Neural cell (in vitro differentiated cells): Measurements from ENCODE around the gene MCC.

Experiments used
- EP300 ChIP-seq: fragments of 450-650 bp; conservative IDR thresholded peaks from 2 replicates; pipeline ENCODE4 v1.6.1; 2014; ENCODE audit warnings: antibody characterized with exemption, mild to moderate bottlenecking, moderate library complexity; ENCODE audit not compliant: poor library complexity, severe bottlenecking
- EZH2 ChIP-seq: fragments of 200-600, 300-800 bp; shearing (Covaris generic), sonication (generic); IDR thresholded peaks from 2 replicates; pipeline ENCODE4 v1.6.1; 2014; ENCODE audit warnings: antibody characterized with exemption, low read length, borderline replicate concordance, mild to moderate bottlenecking; ENCODE audit not compliant: insufficient read depth, poor library complexity, severe bottlenecking
- MXI1 ChIP-seq: fragments of 450-650 bp; conservative IDR thresholded peaks from 2 replicates; pipeline ENCODE4 v1.6.1; 2014; ENCODE audit warnings: antibody characterized with exemption, mild to moderate bottlenecking; ENCODE audit not compliant: poor library complexity, severe bottlenecking
- POLR2AphosphoS5 ChIP-seq: IDR thresholded peaks from 2 replicates; pipeline ENCODE4 v1.6.1; 2012
- RAD21 ChIP-seq: fragments of 450-650 bp; conservative IDR thresholded peaks from 2 replicates; pipeline ENCODE4 v1.6.1; 2014; ENCODE audit warnings: antibody characterized with exemption, mild to moderate bottlenecking, moderate library complexity
- SMC3 ChIP-seq: fragments of 450-650 bp; conservative IDR thresholded peaks from 2 replicates; pipeline ENCODE4 v1.6.1; 2014; ENCODE audit warnings: antibody characterized with exemption, mild to moderate bottlenecking, moderate library complexity; ENCODE audit not compliant: poor library complexity
- TAF1 ChIP-seq: IDR thresholded peaks from 2 replicates; pipeline ENCODE4 v1.6.1; 2012; ENCODE audit warnings: low read depth
- TF ChIP-seq, protein P1 (sequence below): fragments of 450-650 bp; IDR thresholded peaks from 2 replicates; pipeline ENCODE4 v1.5.1; 2014; ENCODE audit warnings: antibody characterized with exemption, mild to moderate bottlenecking, moderate library complexity; ENCODE audit not compliant: poor library complexity, severe bottlenecking
- TF ChIP-seq, protein P2 (sequence below): IDR thresholded peaks from 2 replicates; pipeline ENCODE4 v1.6.1; 2012; ENCODE audit warnings: borderline replicate concordance

DNA sequence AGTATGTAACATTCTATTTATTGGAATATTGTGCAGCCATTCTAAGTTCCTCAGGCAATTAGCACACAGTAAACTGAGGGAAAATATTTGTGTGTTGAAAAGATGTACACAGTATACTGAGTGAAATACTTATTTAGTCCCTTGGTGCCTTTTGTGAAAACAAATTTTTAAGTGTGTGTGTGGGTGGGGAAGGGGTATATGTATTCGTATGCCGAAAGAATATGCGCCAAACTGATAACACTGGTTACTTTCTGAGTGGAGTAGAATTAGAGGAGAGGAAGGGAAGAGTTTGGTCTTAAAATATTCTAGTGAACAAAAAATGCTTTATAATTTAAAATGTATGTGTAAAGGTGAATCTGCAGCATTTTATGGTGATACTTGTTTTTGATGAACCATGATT lies 508.5 kb downstream of the MCC start:
- TF ChIP-seq EZH2, result no peak
- TF ChIP-seq POLR2AphosphoS5, result no peak
- TF ChIP-seq, protein P1, sequence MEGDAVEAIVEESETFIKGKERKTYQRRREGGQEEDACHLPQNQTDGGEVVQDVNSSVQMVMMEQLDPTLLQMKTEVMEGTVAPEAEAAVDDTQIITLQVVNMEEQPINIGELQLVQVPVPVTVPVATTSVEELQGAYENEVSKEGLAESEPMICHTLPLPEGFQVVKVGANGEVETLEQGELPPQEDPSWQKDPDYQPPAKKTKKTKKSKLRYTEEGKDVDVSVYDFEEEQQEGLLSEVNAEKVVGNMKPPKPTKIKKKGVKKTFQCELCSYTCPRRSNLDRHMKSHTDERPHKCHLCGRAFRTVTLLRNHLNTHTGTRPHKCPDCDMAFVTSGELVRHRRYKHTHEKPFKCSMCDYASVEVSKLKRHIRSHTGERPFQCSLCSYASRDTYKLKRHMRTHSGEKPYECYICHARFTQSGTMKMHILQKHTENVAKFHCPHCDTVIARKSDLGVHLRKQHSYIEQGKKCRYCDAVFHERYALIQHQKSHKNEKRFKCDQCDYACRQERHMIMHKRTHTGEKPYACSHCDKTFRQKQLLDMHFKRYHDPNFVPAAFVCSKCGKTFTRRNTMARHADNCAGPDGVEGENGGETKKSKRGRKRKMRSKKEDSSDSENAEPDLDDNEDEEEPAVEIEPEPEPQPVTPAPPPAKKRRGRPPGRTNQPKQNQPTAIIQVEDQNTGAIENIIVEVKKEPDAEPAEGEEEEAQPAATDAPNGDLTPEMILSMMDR, result no peak
- TF ChIP-seq MXI1, result no peak
- no peak for TF ChIP-seq SMC3
- no peak for TF ChIP-seq EP300
- TF ChIP-seq, protein P2, sequence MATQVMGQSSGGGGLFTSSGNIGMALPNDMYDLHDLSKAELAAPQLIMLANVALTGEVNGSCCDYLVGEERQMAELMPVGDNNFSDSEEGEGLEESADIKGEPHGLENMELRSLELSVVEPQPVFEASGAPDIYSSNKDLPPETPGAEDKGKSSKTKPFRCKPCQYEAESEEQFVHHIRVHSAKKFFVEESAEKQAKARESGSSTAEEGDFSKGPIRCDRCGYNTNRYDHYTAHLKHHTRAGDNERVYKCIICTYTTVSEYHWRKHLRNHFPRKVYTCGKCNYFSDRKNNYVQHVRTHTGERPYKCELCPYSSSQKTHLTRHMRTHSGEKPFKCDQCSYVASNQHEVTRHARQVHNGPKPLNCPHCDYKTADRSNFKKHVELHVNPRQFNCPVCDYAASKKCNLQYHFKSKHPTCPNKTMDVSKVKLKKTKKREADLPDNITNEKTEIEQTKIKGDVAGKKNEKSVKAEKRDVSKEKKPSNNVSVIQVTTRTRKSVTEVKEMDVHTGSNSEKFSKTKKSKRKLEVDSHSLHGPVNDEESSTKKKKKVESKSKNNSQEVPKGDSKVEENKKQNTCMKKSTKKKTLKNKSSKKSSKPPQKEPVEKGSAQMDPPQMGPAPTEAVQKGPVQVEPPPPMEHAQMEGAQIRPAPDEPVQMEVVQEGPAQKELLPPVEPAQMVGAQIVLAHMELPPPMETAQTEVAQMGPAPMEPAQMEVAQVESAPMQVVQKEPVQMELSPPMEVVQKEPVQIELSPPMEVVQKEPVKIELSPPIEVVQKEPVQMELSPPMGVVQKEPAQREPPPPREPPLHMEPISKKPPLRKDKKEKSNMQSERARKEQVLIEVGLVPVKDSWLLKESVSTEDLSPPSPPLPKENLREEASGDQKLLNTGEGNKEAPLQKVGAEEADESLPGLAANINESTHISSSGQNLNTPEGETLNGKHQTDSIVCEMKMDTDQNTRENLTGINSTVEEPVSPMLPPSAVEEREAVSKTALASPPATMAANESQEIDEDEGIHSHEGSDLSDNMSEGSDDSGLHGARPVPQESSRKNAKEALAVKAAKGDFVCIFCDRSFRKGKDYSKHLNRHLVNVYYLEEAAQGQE, result no peak
- TF ChIP-seq TAF1, result no peak
- no peak for TF ChIP-seq RAD21
